Lower lobe of right lung (tissue), 2 donors: ENCODE measurements around the gene S100A4. TPM values are rescaled to one million over a fixed set of nuclear protein-coding genes. Genes with fewer than 3 reads are reported as not detected.
"Not testable (repeated sequence)": the region's sequence is repeated elsewhere in the genome, so short reads cannot be mapped to it uniquely, and the experiment has no call there.

Experiments
- ATAC-seq, 2 donors: fragments of 200-7000 bp; cut with Tn5 transposase; one replicate each; pipeline ENCODE4 v1.9.1; 2020 to 2022; ENCODE audit warnings: mild to moderate bottlenecking in 2 of 2, moderate library complexity in 2 of 2
- DNase-seq: peaks from one replicate; pipeline ENCODE4 v3.0.0-alpha.2; 2020
- H3K27ac ChIP-seq: fragments of 200-600 bp; one replicate; pipeline ENCODE4 v1.8.0; 2022
- H3K27me3 ChIP-seq: fragments of 200-600 bp; one replicate; pipeline ENCODE4 v1.8.0; 2022; ENCODE audit warnings: low read depth
- H3K36me3 ChIP-seq: fragments of 200-600 bp; one replicate; pipeline ENCODE4 v1.8.0; 2022; ENCODE audit warnings: mild to moderate bottlenecking
- H3K4me1 ChIP-seq: fragments of 200-600 bp; one replicate; pipeline ENCODE4 v1.8.0; 2022
- H3K4me3 ChIP-seq: fragments of 200-600 bp; one replicate; pipeline ENCODE4 v1.8.0; 2022; ENCODE audit warnings: mild to moderate bottlenecking
- H3K9me3 ChIP-seq: fragments of 200-600 bp; one replicate; pipeline ENCODE4 v1.8.0; 2022
- intact Hi-C: fragments of 100-400 bp; cut with DNase I; formaldehyde crosslinking; loops from one replicate; pipeline ENCODE4 v1.11.0; 2022
- total RNA-seq: library from RNA; stranded (reverse); fragmentation: NEBNext Ultra II Directional; extraction: Animal tissue kit (Norgen Biotek cat#: 25700); gene quantifications from one replicate; pipeline ENCODE4 v1.2.1, GENCODE V29; 2021
- TF ChIP-seq, protein P1 (sequence below): fragments of 200-600 bp; IDR thresholded peaks from one replicate; pipeline ENCODE4 v1.8.0; 2022; ENCODE audit warnings: antibody characterized with exemption, mild to moderate bottlenecking
- donor health status: DM: no; HTN: yes; CAD: no; lungs with severe emphysema.

Gene S100A4
- total RNA-seq, 1 donor from 2014 or later = 600 TPM

DNA sequence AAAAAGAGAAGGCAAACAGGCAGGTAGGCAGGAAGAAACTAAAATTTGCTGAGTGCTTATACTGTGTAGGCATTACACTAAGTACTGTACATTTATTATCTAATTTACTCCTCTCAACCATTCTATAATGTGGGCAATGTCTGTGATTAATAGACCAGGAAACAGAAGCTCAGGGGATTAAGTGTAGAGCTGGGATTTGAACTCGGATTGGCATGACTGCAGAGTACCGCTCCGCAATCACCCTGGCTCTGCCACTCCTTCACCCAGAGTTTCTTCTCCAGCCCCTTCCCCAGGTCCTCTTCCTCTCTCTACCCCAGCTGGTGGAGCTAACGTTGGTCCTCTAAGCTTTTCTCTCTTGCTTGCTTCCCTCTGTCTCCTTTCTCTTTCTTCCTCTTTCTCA lies 31.5 kb upstream of the S100A4 start:
- DNase-seq (no peak), ATAC-seq (no peak)
- Histone ChIP-seq H3K36me3 (no peaks in the 10 kb centered on the region), H3K4me1 (peaks cover 18% of the 10 kb centered on the region), H3K27me3 (no peaks in the 10 kb centered on the region), H3K27ac (no peak overlapping the region), H3K4me3 (no peak overlapping the region), H3K9me3 (no peaks in the 10 kb centered on the region)
- TF ChIP-seq, protein P1, sequence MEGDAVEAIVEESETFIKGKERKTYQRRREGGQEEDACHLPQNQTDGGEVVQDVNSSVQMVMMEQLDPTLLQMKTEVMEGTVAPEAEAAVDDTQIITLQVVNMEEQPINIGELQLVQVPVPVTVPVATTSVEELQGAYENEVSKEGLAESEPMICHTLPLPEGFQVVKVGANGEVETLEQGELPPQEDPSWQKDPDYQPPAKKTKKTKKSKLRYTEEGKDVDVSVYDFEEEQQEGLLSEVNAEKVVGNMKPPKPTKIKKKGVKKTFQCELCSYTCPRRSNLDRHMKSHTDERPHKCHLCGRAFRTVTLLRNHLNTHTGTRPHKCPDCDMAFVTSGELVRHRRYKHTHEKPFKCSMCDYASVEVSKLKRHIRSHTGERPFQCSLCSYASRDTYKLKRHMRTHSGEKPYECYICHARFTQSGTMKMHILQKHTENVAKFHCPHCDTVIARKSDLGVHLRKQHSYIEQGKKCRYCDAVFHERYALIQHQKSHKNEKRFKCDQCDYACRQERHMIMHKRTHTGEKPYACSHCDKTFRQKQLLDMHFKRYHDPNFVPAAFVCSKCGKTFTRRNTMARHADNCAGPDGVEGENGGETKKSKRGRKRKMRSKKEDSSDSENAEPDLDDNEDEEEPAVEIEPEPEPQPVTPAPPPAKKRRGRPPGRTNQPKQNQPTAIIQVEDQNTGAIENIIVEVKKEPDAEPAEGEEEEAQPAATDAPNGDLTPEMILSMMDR = no peak
- intact Hi-C loops = no loop called here

DNA sequence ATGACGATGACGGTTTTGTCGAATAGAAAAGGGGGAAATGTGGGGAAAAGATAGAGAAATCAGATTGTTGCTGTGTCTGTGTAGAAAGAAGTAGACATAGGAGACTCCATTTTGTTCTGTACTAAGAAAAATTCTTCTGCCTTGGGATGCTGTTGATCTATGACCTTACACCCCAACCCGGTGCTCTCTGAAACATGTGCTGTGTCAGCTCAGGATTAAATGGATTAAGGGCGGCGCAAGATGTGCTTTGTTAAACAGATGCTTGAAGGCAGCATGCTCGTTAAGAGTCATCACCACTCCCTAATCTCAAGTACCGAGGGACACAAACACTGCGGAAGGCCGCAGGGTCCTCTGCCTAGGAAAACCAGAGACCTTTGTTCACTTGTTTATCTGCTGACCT lies 29.9 kb upstream of the S100A4 start:
- ATAC-seq, intact Hi-C loops: not testable (repeated sequence)

DNA sequence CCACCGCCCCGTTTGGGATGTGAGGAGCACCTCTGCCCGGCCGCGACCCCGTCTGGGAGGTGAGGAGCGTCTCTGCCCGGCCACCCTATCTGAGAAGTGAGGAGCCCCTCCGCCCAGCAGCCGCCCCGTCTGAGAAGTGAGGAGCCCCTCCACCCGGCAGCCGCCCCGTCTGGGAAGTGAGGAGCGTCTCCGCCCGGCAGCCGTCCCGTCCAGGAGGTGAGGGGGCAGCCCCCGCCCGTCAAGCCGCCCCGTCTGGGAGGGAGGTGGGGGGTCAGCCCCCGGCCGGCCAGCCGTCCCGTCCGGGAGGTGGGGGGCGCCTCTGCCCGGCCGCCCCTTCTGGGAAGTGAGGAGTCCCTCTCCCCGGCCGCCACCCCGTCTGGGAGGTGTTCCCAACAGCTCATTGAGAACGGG lies 29.5 kb upstream of the S100A4 start:
- H3K4me3 ChIP-seq, H3K27ac ChIP-seq, intact Hi-C loops, ATAC-seq, H3K27me3 ChIP-seq, H3K36me3 ChIP-seq, DNase-seq, H3K9me3 ChIP-seq: not testable (repeated sequence)
- H3K4me1 ChIP-seq = peaks cover 18% of the 10 kb centered on the region

More for the DNA sequence above, 29.9 kb upstream of the S100A4 start:
- H3K4me1 ChIP-seq = peaks cover 18% of the 10 kb centered on the region
- H3K27me3 ChIP-seq, H3K27ac ChIP-seq, H3K9me3 ChIP-seq, H3K4me3 ChIP-seq, DNase-seq, H3K36me3 ChIP-seq: not testable (repeated sequence)

DNA sequence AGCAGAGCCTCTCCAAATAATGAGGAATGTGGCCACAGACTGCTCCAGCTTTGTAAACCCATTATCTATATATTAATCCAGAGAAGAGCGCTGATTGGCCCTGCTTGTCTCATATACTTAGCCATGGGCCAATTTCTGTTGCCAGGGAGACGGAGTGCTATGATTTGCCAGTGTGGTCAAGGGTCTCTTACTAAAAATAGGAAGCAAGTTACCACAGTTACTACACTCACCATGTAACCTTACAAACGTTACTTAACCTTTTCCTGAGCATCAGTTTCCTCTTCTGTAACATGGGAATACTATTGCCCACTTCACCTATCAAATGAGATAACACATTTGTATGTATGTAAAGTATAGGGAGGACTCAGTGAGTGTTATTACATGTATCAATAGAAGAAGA lies 27.7 kb upstream of the S100A4 start:
- TF ChIP-seq, protein P1 = no peak
- ATAC-seq (peak; percentile 9 to 17), DNase-seq (no peak)
- no peak overlapping the region for H3K4me3 ChIP-seq
- H3K36me3 ChIP-seq = no peaks in the 10 kb centered on the region
- H3K4me1 ChIP-seq = peaks cover 26% of the 10 kb centered on the region
- H3K27ac ChIP-seq = peak overlapping the region; percentile 34
- no peaks in the 10 kb centered on the region for H3K27me3 ChIP-seq
- no peaks in the 10 kb centered on the region for H3K9me3 ChIP-seq
- intact Hi-C loops = no loop called here

DNA sequence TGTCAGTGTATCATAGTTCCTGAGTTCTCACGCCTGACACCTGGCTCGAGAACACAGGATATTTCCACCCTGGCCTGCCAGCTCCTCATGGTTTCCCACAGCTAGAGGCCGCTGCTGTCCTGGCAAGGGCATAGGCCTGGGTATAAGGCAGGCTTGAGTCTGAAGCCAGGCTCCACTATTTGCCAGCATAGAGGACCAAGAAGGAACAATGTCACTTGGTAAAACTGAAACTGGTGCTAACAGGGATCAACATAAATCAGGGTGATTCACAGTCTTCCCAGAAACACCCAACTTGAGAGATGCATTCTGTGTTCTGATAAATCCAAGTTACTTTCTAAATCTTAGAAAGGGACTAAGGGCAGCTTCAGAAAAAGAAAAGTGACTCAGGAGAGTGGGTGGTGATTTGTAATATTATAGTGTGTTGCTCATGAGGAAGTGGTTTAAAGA lies 27.0 kb upstream of the S100A4 start:
- H3K4me3 ChIP-seq = no peak overlapping the region
- intact Hi-C loops = no loop called here
- H3K9me3 ChIP-seq = no peaks in the 10 kb centered on the region
- DNase-seq (peak; percentile 89), ATAC-seq (peak; percentile 86 to 90)
- H3K36me3 ChIP-seq = no peaks in the 10 kb centered on the region
- TF ChIP-seq, protein P1 = peak; percentile 91
- H3K27me3 ChIP-seq = no peaks in the 10 kb centered on the region
- H3K27ac ChIP-seq = peak overlapping the region; percentile 34
- H3K4me1 ChIP-seq = peaks cover 33% of the 10 kb centered on the region

DNA sequence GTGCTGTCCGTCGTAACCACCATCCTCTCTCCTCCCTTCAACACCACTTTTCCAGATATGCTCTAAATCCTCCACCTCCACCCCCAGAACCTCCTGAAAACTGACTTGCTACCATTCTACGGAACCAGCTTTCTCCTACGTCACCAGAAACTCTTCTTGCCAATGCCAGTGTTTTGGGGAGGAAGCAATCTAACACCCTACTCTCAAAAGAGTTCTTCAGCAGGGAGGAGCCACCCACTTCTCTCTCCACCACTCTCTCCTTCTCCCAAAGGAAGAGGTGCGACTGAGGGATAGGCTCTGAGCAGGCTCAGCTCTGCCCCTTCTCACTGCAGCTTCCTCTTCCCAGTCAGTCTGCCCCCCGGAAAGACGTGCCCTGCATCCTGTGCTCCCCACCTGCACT lies 26.1 kb upstream of the S100A4 start:
- TF ChIP-seq, protein P1 = no peak
- Histone ChIP-seq H3K4me3 (no peak overlapping the region), H3K9me3 (no peaks in the 10 kb centered on the region), H3K36me3 (no peaks in the 10 kb centered on the region), H3K27me3 (no peaks in the 10 kb centered on the region), H3K27ac (no peak overlapping the region), H3K4me1 (peaks cover 42% of the 10 kb centered on the region)
- intact Hi-C loops = no loop called here
- DNase-seq (no peak), ATAC-seq (no peak)

DNA sequence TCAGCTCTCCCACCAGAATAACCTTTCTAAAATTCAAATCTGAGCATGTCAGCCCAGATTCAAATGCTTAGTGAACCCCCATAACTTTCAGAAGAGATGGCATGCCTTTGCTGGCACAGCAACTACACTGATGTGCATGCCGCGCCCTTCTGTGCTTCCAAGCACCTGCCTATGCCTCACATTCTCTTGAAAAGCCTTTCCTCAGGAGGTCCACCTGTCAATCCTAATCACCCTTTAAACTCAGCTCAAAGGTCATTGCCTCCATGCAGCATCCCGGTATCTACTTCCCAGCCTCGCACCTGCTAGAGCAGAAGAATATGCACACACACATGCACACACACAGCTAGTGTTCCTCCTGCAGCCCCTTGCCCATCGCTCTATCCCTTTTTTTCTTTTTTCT lies 25.3 kb upstream of the S100A4 start:
- peaks cover 48% of the 10 kb centered on the region for H3K4me1 ChIP-seq
- no peaks in the 10 kb centered on the region for H3K36me3 ChIP-seq
- H3K9me3 ChIP-seq = no peaks in the 10 kb centered on the region
- DNase-seq (no peak), ATAC-seq (no peak)
- H3K27ac ChIP-seq = no peak overlapping the region
- no peak overlapping the region for H3K4me3 ChIP-seq
- intact Hi-C loops = no loop called here
- H3K27me3 ChIP-seq = no peaks in the 10 kb centered on the region
- TF ChIP-seq, protein P1 = no peak
